Activated CD8-positive, alpha-beta memory T cell treated with anti-CD3 and anti-CD28 coated beads, Interleukin-2, amount 50 U/mL, for 48 hours (primary cell): Measurements from ENCODE around the gene PKMYT1.
"Not testable (repeated sequence)": the region's sequence is repeated elsewhere in the genome, so short reads cannot be mapped to it uniquely, and the experiment has no call there.

Experiments
- DNase-seq: peaks from one replicate; pipeline ENCODE4 v3.0.0-alpha.2; 2020

The PKMYT1 gene

GRCh38 chr16:2955779-2956578, 24.3 kb downstream of the PKMYT1 start:
- no peak for DNase-seq

- no peak for DNase-seq
These were observed 24.8 kb downstream of the PKMYT1 start for GRCh38 chr16:2955438-2955778.

- DNase-seq: no peak
These were observed 25.4 kb downstream of the PKMYT1 start for GRCh38 chr16:2954656-2955381.

- no peak for DNase-seq
These were observed 26.3 kb downstream of the PKMYT1 start for GRCh38 chr16:2953706-2954627.

- no peak for DNase-seq
These were observed 27.6 kb downstream of the PKMYT1 start for GRCh38 chr16:2952679-2953078.

- no peak for DNase-seq
These were observed 29.5 kb downstream of the PKMYT1 start for GRCh38 chr16:2950773-2951172.

GRCh38 chr16:2950353-2950724, 29.9 kb downstream of the PKMYT1 start:
- DNase-seq: no peak

- no peak for DNase-seq
These were observed 30.4 kb downstream of the PKMYT1 start for GRCh38 chr16:2949705-2950352.

- DNase-seq: no peak
These were observed 31.2 kb downstream of the PKMYT1 start for GRCh38 chr16:2948807-2949704.

- no peak for DNase-seq
These were observed 33.6 kb downstream of the PKMYT1 start for GRCh38 chr16:2946649-2947048.

GRCh38 chr16:2943716-2944115, 36.5 kb downstream of the PKMYT1 start:
- DNase-seq: not testable (repeated sequence)

GRCh38 chr16:2942045-2942444, 38.2 kb downstream of the PKMYT1 start:
- DNase-seq: no peak

- DNase-seq: no peak
These were observed 40.3 kb downstream of the PKMYT1 start for GRCh38 chr16:2939968-2940367.

- no peak for DNase-seq
These were observed 42.0 kb downstream of the PKMYT1 start for GRCh38 chr16:2938206-2938605.

- DNase-seq: no peak
These were observed 43.1 kb downstream of the PKMYT1 start for GRCh38 chr16:2937170-2937569.

GRCh38 chr16:2936436-2937011, 43.7 kb downstream of the PKMYT1 start:
- DNase-seq: no peak

- no peak for DNase-seq
These were observed 45.8 kb downstream of the PKMYT1 start for GRCh38 chr16:2934450-2934849.

GRCh38 chr16:2933701-2934100, 46.5 kb downstream of the PKMYT1 start:
- DNase-seq: no peak

- no peak for DNase-seq
These were observed 47.1 kb downstream of the PKMYT1 start for GRCh38 chr16:2933136-2933535.

GRCh38 chr16:2931231-2931914, 48.9 kb downstream of the PKMYT1 start:
- not testable (repeated sequence) for DNase-seq

- DNase-seq: no peak
These were observed 50.0 kb downstream of the PKMYT1 start for GRCh38 chr16:2930236-2930635.
